Mesendoderm (in vitro differentiated cells): Measurements from ENCODE around the gene CD300LF. TPM values are rescaled to one million over a fixed set of nuclear protein-coding genes. Genes with fewer than 3 reads are reported as not detected.

ENCODE experiments used
- DNase-seq: peaks from one replicate; pipeline ENCODE4 v3.0.0; 2013
- H2AK5ac ChIP-seq: 2 replicates; pipeline ENCODE4 v1.6.1; 2013; ENCODE audit warnings: low read length, inconsistent platforms
- H2BK120ac ChIP-seq: 2 replicates; pipeline ENCODE4 v1.6.1; 2013; ENCODE audit warnings: low read depth, mild to moderate bottlenecking, low read length, moderate library complexity, mixed read lengths
- H2BK15ac ChIP-seq: replicated peaks from 2 replicates; pipeline ENCODE4 v1.6.1; 2013; ENCODE audit warnings: low read depth, mild to moderate bottlenecking, moderate library complexity
- H2BK5ac ChIP-seq: 2 replicates; pipeline ENCODE4 v1.6.1; 2013; ENCODE audit warnings: low read length, inconsistent platforms
- H3K18ac ChIP-seq: 2 replicates; pipeline ENCODE4 v1.6.1; 2013; ENCODE audit warnings: mild to moderate bottlenecking, low read length, mixed read lengths
- H3K23ac ChIP-seq: one replicate; pipeline ENCODE4 v1.6.1; 2013; ENCODE audit warnings: low read length
- H3K27ac ChIP-seq: 2 replicates; pipeline ENCODE4 v1.5.1; 2013; ENCODE audit warnings: low read depth, mild to moderate bottlenecking, inconsistent platforms, low read length, moderate library complexity
- H3K27me3 ChIP-seq: 2 replicates; pipeline ENCODE4 v1.6.1; 2013; ENCODE audit warnings: low read length, control low read depth, mild to moderate bottlenecking, inconsistent platforms; ENCODE audit not compliant: insufficient read depth, poor library complexity
- H3K36me3 ChIP-seq: 2 replicates; pipeline ENCODE4 v1.6.1; 2013; ENCODE audit warnings: low read length, inconsistent platforms; ENCODE audit not compliant: control insufficient read depth, insufficient read depth
- H3K4ac ChIP-seq: one replicate; pipeline ENCODE4 v1.6.1; 2013; ENCODE audit warnings: low read depth, mild to moderate bottlenecking, low read length, moderate library complexity
- H3K4me1 ChIP-seq: 2 replicates; pipeline ENCODE4 v1.6.1; 2013; ENCODE audit warnings: low read depth, low read length, inconsistent platforms; ENCODE audit not compliant: control insufficient read depth
- H3K4me2 ChIP-seq: 2 replicates; pipeline ENCODE4 v1.6.1; 2013; ENCODE audit warnings: low read length
- H3K4me3 ChIP-seq: 2 replicates; pipeline ENCODE4 v1.5.1; 2013; ENCODE audit warnings: mild to moderate bottlenecking, low read length
- H3K56ac ChIP-seq: one replicate; pipeline ENCODE4 v1.6.1; 2013; ENCODE audit warnings: low read length
- H3K79me1 ChIP-seq: 2 replicates; pipeline ENCODE4 v1.6.1; 2013; ENCODE audit warnings: low read length, inconsistent platforms
- H3K79me2 ChIP-seq: 2 replicates; pipeline ENCODE4 v1.6.1; 2013; ENCODE audit warnings: mild to moderate bottlenecking, low read length; ENCODE audit not compliant: control insufficient read depth, insufficient read depth
- H3K9ac ChIP-seq: 2 replicates; pipeline ENCODE4 v1.6.1; 2013; ENCODE audit warnings: low read length, inconsistent platforms
- H4K5ac ChIP-seq: one replicate; pipeline ENCODE4 v1.6.1; 2013; ENCODE audit warnings: low read length
- H4K8ac ChIP-seq: one replicate; pipeline ENCODE4 v1.6.1; 2013; ENCODE audit warnings: low read depth, mild to moderate bottlenecking, control low read depth, low read length, moderate library complexity
- WGBS: extraction: QIAGEN DNeasy Blood & Tissue Kit; methylation state at CpG from one replicate; pipeline ENCODE4 v1.1.7; 2013; ENCODE audit warnings: low lambda C conversion rate, missing lambda C conversion rate; ENCODE audit not compliant: insufficient coverage; ENCODE audit errors: extremely low coverage; 5-methylcytosine and 5-hydroxymethylcytosine counted together
- polyA plus RNA-seq, 2 experiments: library from polyadenylated mRNA; stranded (reverse); fragments of 200-250 nt; gene quantifications; one replicate each; pipeline ENCODE4 v1.2.3, GENCODE V29; 2013

CD300LF gene
- not detected for polyA plus RNA-seq (2013, experiment 1 of 2)
- not detected for polyA plus RNA-seq (2013, experiment 2 of 2)

DNA sequence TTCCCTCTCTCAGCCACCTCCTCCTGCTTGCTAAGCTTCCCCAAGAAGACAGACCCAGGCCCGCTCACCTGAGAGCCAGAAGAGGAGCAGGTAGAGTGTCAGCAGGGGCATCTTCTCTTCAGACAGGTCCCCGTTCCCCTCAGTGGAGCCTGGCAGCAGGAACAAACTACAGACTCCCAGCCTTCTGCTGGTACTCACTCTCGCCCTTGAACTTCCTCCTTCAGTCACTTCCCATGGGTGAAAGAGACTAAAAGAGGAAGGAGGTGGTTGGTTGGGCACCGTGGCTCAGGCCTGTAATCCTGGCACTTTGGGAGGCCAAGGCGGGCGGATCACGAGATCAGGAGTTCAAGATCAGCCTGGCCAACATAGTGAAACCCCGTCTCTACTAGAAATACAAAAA lies at the start of gene CD300LF:
CD300LF (minus strand) TSS at position 168 of the 400 bp plus-strand sequence; CDS start at position 111, 57 bp downstream.
- no peaks in the 10 kb centered on the region for H3K36me3 ChIP-seq
- no peak within 1 kb of the TSS for H2BK15ac ChIP-seq
- H3K27me3 ChIP-seq: no peaks in the 10 kb centered on the region
- H3K18ac ChIP-seq: no peak within 1 kb of the TSS
- H3K56ac ChIP-seq: no peak within 1 kb of the TSS
- no peak within 1 kb of the TSS for H3K4ac ChIP-seq
- no peak within 1 kb of the TSS for H3K27ac ChIP-seq
- H2BK120ac ChIP-seq: no peak within 1 kb of the TSS
- no CpG with 5 or more reads among the region's 8 CpGs for WGBS
- H2AK5ac ChIP-seq: no peak within 1 kb of the TSS
- no peak within 1 kb of the TSS for H3K9ac ChIP-seq
- H3K4me3 ChIP-seq: no peak within 1 kb of the TSS
- H4K8ac ChIP-seq: no peak within 1 kb of the TSS
- no peaks in the 10 kb centered on the region for H3K79me2 ChIP-seq
- no peak within 1 kb of the TSS for H3K4me2 ChIP-seq
- H3K79me1 ChIP-seq: no peaks in the 10 kb centered on the region
- no peak within 1 kb of the TSS for H2BK5ac ChIP-seq
- H3K4me1 ChIP-seq: no peaks in the 10 kb centered on the region
- no peak within 1 kb of the TSS for H3K23ac ChIP-seq
- H4K5ac ChIP-seq: no peak within 1 kb of the TSS
- DNase-seq: no peak

DNA sequence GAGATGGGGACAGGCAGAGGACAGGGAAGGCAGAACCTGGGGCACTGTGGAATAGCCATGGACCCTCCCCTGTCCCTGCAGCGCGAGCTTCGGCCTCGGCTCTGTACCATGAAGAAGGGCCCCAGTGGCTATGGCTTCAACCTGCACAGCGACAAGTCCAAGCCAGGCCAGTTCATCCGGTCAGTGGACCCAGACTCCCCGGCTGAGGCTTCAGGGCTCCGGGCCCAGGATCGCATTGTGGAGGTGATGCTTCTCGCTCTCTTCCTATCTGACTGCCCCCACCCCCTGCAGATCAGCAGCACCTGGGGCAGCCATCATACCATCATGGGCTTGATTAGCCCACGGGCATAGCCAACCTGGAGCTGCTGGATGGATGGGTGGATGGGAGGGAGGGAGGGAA lies 49.2 kb upstream of the CD300LF start:
- Histone ChIP-seq H2BK5ac (no peak overlapping the region), H3K4me3 (no peak overlapping the region), H3K27me3 (no peaks in the 10 kb centered on the region), H3K23ac (no peak overlapping the region), H3K27ac (no peak overlapping the region), H3K56ac (no peak overlapping the region), H3K4me2 (no peak overlapping the region), H3K18ac (no peak overlapping the region), H2AK5ac (no peak overlapping the region), H4K5ac (no peak overlapping the region), H3K4ac (no peak overlapping the region), H3K79me2 (peaks cover 44% of the 10 kb centered on the region), H4K8ac (no peak overlapping the region), H3K4me1 (peaks cover 19% of the 10 kb centered on the region), H3K9ac (no peak overlapping the region), H2BK15ac (no peak overlapping the region), H2BK120ac (no peak overlapping the region), H3K36me3 (peaks cover 2% of the 10 kb centered on the region), H3K79me1 (peaks cover 45% of the 10 kb centered on the region)
- WGBS: no CpG with 5 or more reads among the region's 11 CpGs
- DNase-seq: no peak

- Histone ChIP-seq H3K4me1 (peaks cover 19% of the 10 kb centered on the region), H3K79me2 (peaks cover 49% of the 10 kb centered on the region), H3K4me2 (no peak overlapping the region), H4K5ac (no peak overlapping the region), H2AK5ac (no peak overlapping the region), H3K36me3 (no peaks in the 10 kb centered on the region), H3K4me3 (no peak overlapping the region), H3K27me3 (no peaks in the 10 kb centered on the region), H3K56ac (no peak overlapping the region), H2BK120ac (no peak overlapping the region), H3K9ac (no peak overlapping the region), H3K4ac (no peak overlapping the region), H2BK15ac (no peak overlapping the region), H3K18ac (no peak overlapping the region), H3K27ac (no peak overlapping the region), H3K23ac (no peak overlapping the region), H2BK5ac (no peak overlapping the region), H4K8ac (no peak overlapping the region), H3K79me1 (peaks cover 45% of the 10 kb centered on the region)
- no peak for DNase-seq
- WGBS: no CpG with 5 or more reads among the region's 5 CpGs
Observed at GRCh38 chr17:74761419-74761818, 48.7 kb upstream of the CD300LF start.

DNA sequence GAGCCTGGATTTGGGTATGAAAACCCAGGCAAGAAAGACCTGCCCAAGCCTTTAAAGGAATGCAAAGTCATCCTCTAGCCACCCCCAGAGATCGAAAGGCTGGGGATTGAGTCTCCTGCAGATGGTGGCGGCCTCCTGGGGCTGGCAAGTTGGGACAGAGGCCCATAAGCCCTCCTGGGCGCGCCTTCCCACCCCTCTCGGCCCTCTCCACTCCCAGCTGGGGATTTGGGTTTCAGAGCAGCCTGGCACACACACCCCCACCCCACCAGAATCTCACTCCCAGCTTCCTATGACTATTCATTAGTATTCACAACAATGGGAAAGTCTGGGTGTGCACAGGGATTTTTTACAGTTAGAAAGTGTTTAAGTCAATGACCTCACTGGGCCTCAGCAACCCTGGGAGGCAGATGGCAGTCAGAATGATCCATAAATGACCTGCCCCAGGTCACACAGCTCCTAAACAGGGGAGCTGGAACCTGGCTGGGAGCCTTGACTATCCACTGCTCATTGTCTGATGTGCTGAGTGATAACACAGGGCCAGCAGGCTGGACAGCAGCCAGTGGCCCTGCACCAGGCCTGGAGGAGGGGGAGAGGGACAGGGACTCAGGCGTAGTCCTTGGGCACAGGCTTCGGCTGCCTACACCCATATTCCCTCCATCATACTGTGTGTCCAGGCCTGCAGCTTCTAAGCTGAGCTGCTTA lies 47.8 kb upstream of the CD300LF start:
- Histone ChIP-seq H3K27me3 (no peaks in the 10 kb centered on the region), H3K23ac (no peak overlapping the region), H3K56ac (peak overlapping the region; percentile 67), H3K36me3 (no peaks in the 10 kb centered on the region), H4K8ac (no peak overlapping the region), H3K4me1 (peaks cover 19% of the 10 kb centered on the region), H3K79me2 (peaks cover 51% of the 10 kb centered on the region), H3K4ac (no peak overlapping the region), H2BK5ac (no peak overlapping the region), H3K4me3 (no peak overlapping the region), H2AK5ac (no peak overlapping the region), H2BK15ac (no peak overlapping the region), H3K27ac (peak overlapping the region; percentile 42), H3K9ac (peak overlapping the region; percentile 39), H2BK120ac (no peak overlapping the region), H3K18ac (peak overlapping the region; percentile 8), H4K5ac (no peak overlapping the region), H3K79me1 (peaks cover 46% of the 10 kb centered on the region), H3K4me2 (no peak overlapping the region)
- WGBS: no CpG with 5 or more reads among the region's 7 CpGs
- DNase-seq: no peak

- Histone ChIP-seq H3K36me3 (no peaks in the 10 kb centered on the region), H3K79me1 (peaks cover 52% of the 10 kb centered on the region), H2BK15ac (no peak overlapping the region), H3K4me1 (peaks cover 19% of the 10 kb centered on the region), H2BK120ac (no peak overlapping the region), H2AK5ac (no peak overlapping the region), H3K79me2 (peaks cover 57% of the 10 kb centered on the region), H3K56ac (peak overlapping the region; percentile 67), H2BK5ac (no peak overlapping the region), H3K23ac (no peak overlapping the region), H3K9ac (peak overlapping the region; percentile 39), H3K4ac (no peak overlapping the region), H3K4me2 (no peak overlapping the region), H3K27me3 (no peaks in the 10 kb centered on the region), H3K4me3 (no peak overlapping the region), H3K18ac (no peak overlapping the region), H4K8ac (no peak overlapping the region), H3K27ac (peak overlapping the region; percentile 42), H4K5ac (no peak overlapping the region)
- WGBS: no CpG with 5 or more reads among the region's 10 CpGs
- DNase-seq: peak; percentile 69
Observed at GRCh38 chr17:74759941-74760340, 47.2 kb upstream of the CD300LF start.
